Mesenchymal stem cell (in vitro differentiated cells and primary cell): ENCODE measurements around the gene JPH3.

ENCODE experiments used
- DNase-seq: peaks from one replicate; pipeline ENCODE4 v3.0.0-alpha.2; 2013
- H2AFZ ChIP-seq: one replicate; pipeline ENCODE4 v1.6.1; 2013; ENCODE audit warnings: low read depth, mild to moderate bottlenecking, control low read depth, inconsistent platforms, low read length, moderate library complexity
- H2AK5ac ChIP-seq: 2 replicates; pipeline ENCODE4 v1.6.1; 2013; ENCODE audit warnings: low read length, moderate library complexity, mild to moderate bottlenecking, inconsistent platforms; ENCODE audit not compliant: severe bottlenecking
- H2BK120ac ChIP-seq: one replicate; pipeline ENCODE4 v1.6.1; 2013; ENCODE audit warnings: low read depth, mild to moderate bottlenecking, inconsistent platforms, low read length, moderate library complexity
- H2BK12ac ChIP-seq, 2 experiments: one replicate each; pipeline ENCODE4 v1.6.1; 2013; ENCODE audit warnings: inconsistent platforms in 2 of 2, low read length in 2 of 2, mild to moderate bottlenecking in 2 of 2, moderate library complexity in 2 of 2, control low read depth in 1 of 2
- H2BK15ac ChIP-seq: one replicate; pipeline ENCODE4 v1.6.1; 2013; ENCODE audit warnings: mild to moderate bottlenecking, low read depth, inconsistent platforms; ENCODE audit not compliant: poor library complexity, severe bottlenecking
- H2BK5ac ChIP-seq: 2 replicates; pipeline ENCODE4 v1.6.1; 2013; ENCODE audit warnings: low read depth, mild to moderate bottlenecking, low read length, control low read depth, inconsistent platforms; ENCODE audit not compliant: poor library complexity, severe bottlenecking
- H3K14ac ChIP-seq, 2 experiments: one replicate each; pipeline ENCODE4 v1.6.1; 2013; ENCODE audit warnings: inconsistent platforms in 2 of 2, low read length in 2 of 2, control low read depth in 1 of 2, mild to moderate bottlenecking in 1 of 2, moderate library complexity in 1 of 2
- H3K18ac ChIP-seq, 2 experiments: one replicate each; pipeline ENCODE4 v1.6.1; 2013; ENCODE audit warnings: inconsistent platforms in 2 of 2, low read length in 2 of 2, control low read depth in 1 of 2, low read depth in 1 of 2, mild to moderate bottlenecking in 1 of 2
- H3K23ac ChIP-seq, 2 experiments: one replicate each; pipeline ENCODE4 v1.6.1; 2013; ENCODE audit warnings: inconsistent platforms in 2 of 2, low read length in 2 of 2, mild to moderate bottlenecking in 2 of 2, moderate library complexity in 2 of 2, control low read depth in 1 of 2
- H3K27ac ChIP-seq: 2 replicates; pipeline ENCODE4 v1.5.1; 2013; ENCODE audit warnings: mild to moderate bottlenecking, moderate library complexity, low read length, control low read depth, inconsistent platforms; ENCODE audit not compliant: poor library complexity, severe bottlenecking
- H3K27me3 ChIP-seq, 2 experiments: 2 replicates each; pipeline versions ENCODE4 v1.6.1 to v1.7.0; 2013; ENCODE audit warnings: low read length in 2 of 2, mild to moderate bottlenecking in 2 of 2, moderate library complexity in 2 of 2, control low read depth in 1 of 2, inconsistent platforms in 1 of 2; ENCODE audit not compliant: control insufficient read depth in 1 of 2, insufficient read depth in 1 of 2
- H3K36me3 ChIP-seq, 2 experiments: 2 replicates each; pipeline versions ENCODE4 v1.6.1 to v1.7.0; 2013; ENCODE audit warnings: low read length in 2 of 2, control low read depth in 1 of 2, inconsistent platforms in 1 of 2, low read depth in 1 of 2, mild to moderate bottlenecking in 1 of 2; ENCODE audit not compliant: insufficient read depth in 2 of 2, control insufficient read depth in 1 of 2
- H3K4ac ChIP-seq, 2 experiments: one replicate each; pipeline ENCODE4 v1.6.1; 2013; ENCODE audit warnings: inconsistent platforms in 2 of 2, low read length in 2 of 2, mild to moderate bottlenecking in 2 of 2, moderate library complexity in 2 of 2, control low read depth in 1 of 2, low read depth in 1 of 2
- H3K4me1 ChIP-seq: 2 replicates; pipeline ENCODE4 v1.6.1; 2013; ENCODE audit warnings: low read depth, low read length, control low read depth; ENCODE audit not compliant: control insufficient read depth, insufficient read depth
- H3K4me2 ChIP-seq: 2 replicates; pipeline ENCODE4 v1.6.1; 2013; ENCODE audit warnings: low read length, mild to moderate bottlenecking, inconsistent platforms; ENCODE audit not compliant: poor library complexity, severe bottlenecking
- H3K4me3 ChIP-seq, 2 experiments: 2 replicates each; pipeline versions ENCODE4 v1.5.1 to v1.7.0; 2013; ENCODE audit warnings: low read length in 2 of 2, mild to moderate bottlenecking in 2 of 2, control low read depth in 1 of 2, low read depth in 1 of 2; ENCODE audit not compliant: insufficient read depth in 1 of 2
- H3K79me1 ChIP-seq: replicated peaks from 2 replicates; pipeline ENCODE4 v1.6.1; 2013; ENCODE audit warnings: mild to moderate bottlenecking, control low read depth, low read length, inconsistent platforms; ENCODE audit not compliant: poor library complexity, severe bottlenecking
- H3K9ac ChIP-seq: 2 replicates; pipeline ENCODE4 v1.7.0; 2013; ENCODE audit warnings: mild to moderate bottlenecking, low read length, moderate library complexity
- H3K9me3 ChIP-seq: 2 replicates; pipeline ENCODE4 v1.7.0; 2013; ENCODE audit warnings: mild to moderate bottlenecking, low read length; ENCODE audit not compliant: control insufficient read depth
- H4K8ac ChIP-seq: one replicate; pipeline ENCODE4 v1.6.1; 2013; ENCODE audit warnings: inconsistent platforms, mild to moderate bottlenecking, low read length, moderate library complexity
- H4K91ac ChIP-seq: one replicate; pipeline ENCODE4 v1.6.1; 2013; ENCODE audit warnings: mild to moderate bottlenecking, low read length, inconsistent platforms
- WGBS: methylation state at CpG from one replicate; pipeline ENCODE4 v1.1.7; 2013; ENCODE audit warnings: mixed read lengths; 5-methylcytosine and 5-hydroxymethylcytosine counted together

Gene JPH3

GRCh38 chr16:87644186-87644585 is 41.9 kb downstream of the JPH3 start:
- 96% methylated on average over 35 of the region's 35 CpGs for WGBS
- H3K4me2 ChIP-seq, result no peak overlapping the region
- no peak for DNase-seq

GRCh38 chr16:87644596-87644995 is 42.3 kb downstream of the JPH3 start:
- peaks cover 36 to 75% of the 10 kb centered on the region in 2 experiments for H3K27me3 ChIP-seq
- no peak overlapping the region for H3K23ac ChIP-seq
- no peak overlapping the region for H3K14ac ChIP-seq
- H3K4me2 ChIP-seq, result no peak overlapping the region
- H3K9ac ChIP-seq, result no peak overlapping the region
- no peak overlapping the region for H3K27ac ChIP-seq
- no peak overlapping the region for H3K4me3 ChIP-seq
- H2AFZ ChIP-seq, result no peak overlapping the region
- no peaks in the 10 kb centered on the region for H3K79me1 ChIP-seq
- H3K18ac ChIP-seq, result no peak overlapping the region
- no peak overlapping the region for H2BK120ac ChIP-seq
- H4K91ac ChIP-seq, result no peak overlapping the region
- H4K8ac ChIP-seq, result no peak overlapping the region
- H2BK12ac ChIP-seq, result no peak overlapping the region
- WGBS, result 95% methylated on average over 44 of the region's 44 CpGs
- no peaks in the 10 kb centered on the region for H3K9me3 ChIP-seq
- no peak overlapping the region for H2BK15ac ChIP-seq
- H3K4me1 ChIP-seq, result no peaks in the 10 kb centered on the region
- no peak overlapping the region for H2AK5ac ChIP-seq
- H3K4ac ChIP-seq, result no peak overlapping the region
- H3K36me3 ChIP-seq, result no peaks in the 10 kb centered on the region
- DNase-seq, result no peak
- no peak overlapping the region for H2BK5ac ChIP-seq

More at GRCh38 chr16:87644186-87644585, 41.9 kb downstream of the JPH3 start:
- H3K14ac ChIP-seq, result no peak overlapping the region
- no peak overlapping the region for H3K27ac ChIP-seq
- H3K4me3 ChIP-seq, result no peak overlapping the region
- no peaks in the 10 kb centered on the region for H3K36me3 ChIP-seq
- H2AFZ ChIP-seq, result no peak overlapping the region
- no peak overlapping the region for H3K4ac ChIP-seq
- no peak overlapping the region for H2BK120ac ChIP-seq
- no peak overlapping the region for H3K18ac ChIP-seq
- H3K23ac ChIP-seq, result no peak overlapping the region
- H2AK5ac ChIP-seq, result no peak overlapping the region
- no peak overlapping the region for H2BK5ac ChIP-seq
- H3K4me1 ChIP-seq, result no peaks in the 10 kb centered on the region
- H3K27me3 ChIP-seq, result peaks cover 36 to 75% of the 10 kb centered on the region in 2 experiments
- no peaks in the 10 kb centered on the region for H3K79me1 ChIP-seq
- no peak overlapping the region for H3K9ac ChIP-seq
- no peak overlapping the region for H2BK15ac ChIP-seq
- H2BK12ac ChIP-seq, result no peak overlapping the region
- H3K9me3 ChIP-seq, result no peaks in the 10 kb centered on the region
- H4K91ac ChIP-seq, result no peak overlapping the region
- H4K8ac ChIP-seq, result no peak overlapping the region

- Histone ChIP-seq H3K27ac (no peak overlapping the region), H3K9me3 (no peaks in the 10 kb centered on the region), H3K79me1 (no peaks in the 10 kb centered on the region), H4K91ac (no peak overlapping the region), H3K23ac (no peak overlapping the region), H3K9ac (no peak overlapping the region), H2BK120ac (no peak overlapping the region), H4K8ac (no peak overlapping the region), H3K4me2 (no peak overlapping the region), H3K27me3 (peaks cover 44 to 76% of the 10 kb centered on the region in 2 experiments), H3K4me3 (no peak overlapping the region), H2AK5ac (no peak overlapping the region), H2AFZ (no peak overlapping the region), H3K36me3 (no peaks in the 10 kb centered on the region), H2BK12ac (no peak overlapping the region), H3K18ac (no peak overlapping the region), H3K4me1 (no peaks in the 10 kb centered on the region), H3K4ac (no peak overlapping the region), H3K14ac (no peak overlapping the region), H2BK15ac (no peak overlapping the region), H2BK5ac (no peak overlapping the region)
- 79% methylated on average over 9 of the region's 9 CpGs for WGBS
- DNase-seq, result no peak
Measured at GRCh38 chr16:87645802-87646201, 43.5 kb downstream of the JPH3 start.

- Histone ChIP-seq H3K18ac (no peak overlapping the region), H2BK15ac (no peak overlapping the region), H3K4me1 (no peaks in the 10 kb centered on the region), H4K91ac (no peak overlapping the region), H3K36me3 (no peaks in the 10 kb centered on the region), H2BK12ac (no peak overlapping the region), H2BK120ac (no peak overlapping the region), H4K8ac (no peak overlapping the region), H2BK5ac (no peak overlapping the region), H3K27me3 (peaks cover 40 to 74% of the 10 kb centered on the region in 2 experiments), H3K9ac (no peak overlapping the region), H2AK5ac (no peak overlapping the region), H3K23ac (no peak overlapping the region), H3K27ac (no peak overlapping the region), H3K9me3 (no peaks in the 10 kb centered on the region), H3K4me2 (no peak overlapping the region), H3K79me1 (no peaks in the 10 kb centered on the region), H2AFZ (no peak overlapping the region), H3K4ac (no peak overlapping the region), H3K4me3 (no peak overlapping the region), H3K14ac (no peak overlapping the region)
- no peak for DNase-seq
- 89% methylated on average over 33 of the region's 33 CpGs for WGBS
Measured at GRCh38 chr16:87647431-87648185, 45.3 kb downstream of the JPH3 start.
